Measurements from ENCODE around the gene PCDHA11.

DNA sequence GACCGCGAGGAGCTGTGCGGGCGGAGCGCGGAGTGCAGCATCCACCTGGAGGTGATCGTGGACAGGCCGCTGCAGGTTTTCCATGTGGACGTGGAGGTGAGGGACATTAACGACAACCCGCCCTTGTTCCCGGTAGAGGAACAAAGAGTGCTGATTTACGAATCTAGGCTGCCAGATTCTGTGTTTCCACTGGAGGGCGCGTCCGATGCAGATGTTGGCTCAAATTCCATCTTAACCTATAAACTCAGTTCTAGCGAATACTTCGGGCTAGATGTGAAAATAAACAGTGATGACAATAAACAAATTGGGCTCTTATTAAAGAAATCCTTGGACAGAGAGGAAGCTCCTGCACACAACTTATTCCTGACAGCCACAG is 40.4 kb upstream of the PCDHA11 start:
- TF ChIP-seq, protein P1, sequence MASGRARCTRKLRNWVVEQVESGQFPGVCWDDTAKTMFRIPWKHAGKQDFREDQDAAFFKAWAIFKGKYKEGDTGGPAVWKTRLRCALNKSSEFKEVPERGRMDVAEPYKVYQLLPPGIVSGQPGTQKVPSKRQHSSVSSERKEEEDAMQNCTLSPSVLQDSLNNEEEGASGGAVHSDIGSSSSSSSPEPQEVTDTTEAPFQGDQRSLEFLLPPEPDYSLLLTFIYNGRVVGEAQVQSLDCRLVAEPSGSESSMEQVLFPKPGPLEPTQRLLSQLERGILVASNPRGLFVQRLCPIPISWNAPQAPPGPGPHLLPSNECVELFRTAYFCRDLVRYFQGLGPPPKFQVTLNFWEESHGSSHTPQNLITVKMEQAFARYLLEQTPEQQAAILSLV (CRISPR knock-in tag; IDR thresholded peaks at IDR 0.05; ENCODE audit: borderline replicate concordance) = no peak
- TF ChIP-seq SIX4 (CRISPR knock-in tag; IDR thresholded peaks at IDR 0.05) = no peak
- TF ChIP-seq, protein P2, sequence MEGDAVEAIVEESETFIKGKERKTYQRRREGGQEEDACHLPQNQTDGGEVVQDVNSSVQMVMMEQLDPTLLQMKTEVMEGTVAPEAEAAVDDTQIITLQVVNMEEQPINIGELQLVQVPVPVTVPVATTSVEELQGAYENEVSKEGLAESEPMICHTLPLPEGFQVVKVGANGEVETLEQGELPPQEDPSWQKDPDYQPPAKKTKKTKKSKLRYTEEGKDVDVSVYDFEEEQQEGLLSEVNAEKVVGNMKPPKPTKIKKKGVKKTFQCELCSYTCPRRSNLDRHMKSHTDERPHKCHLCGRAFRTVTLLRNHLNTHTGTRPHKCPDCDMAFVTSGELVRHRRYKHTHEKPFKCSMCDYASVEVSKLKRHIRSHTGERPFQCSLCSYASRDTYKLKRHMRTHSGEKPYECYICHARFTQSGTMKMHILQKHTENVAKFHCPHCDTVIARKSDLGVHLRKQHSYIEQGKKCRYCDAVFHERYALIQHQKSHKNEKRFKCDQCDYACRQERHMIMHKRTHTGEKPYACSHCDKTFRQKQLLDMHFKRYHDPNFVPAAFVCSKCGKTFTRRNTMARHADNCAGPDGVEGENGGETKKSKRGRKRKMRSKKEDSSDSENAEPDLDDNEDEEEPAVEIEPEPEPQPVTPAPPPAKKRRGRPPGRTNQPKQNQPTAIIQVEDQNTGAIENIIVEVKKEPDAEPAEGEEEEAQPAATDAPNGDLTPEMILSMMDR (CRISPR knock-in tag; IDR thresholded peaks at IDR 0.05) = no peak
- no peak for TF ChIP-seq SETDB1 (CRISPR knock-in tag; IDR thresholded peaks at IDR 0.05; ENCODE audit: borderline replicate concordance)
- TF ChIP-seq, protein P3, sequence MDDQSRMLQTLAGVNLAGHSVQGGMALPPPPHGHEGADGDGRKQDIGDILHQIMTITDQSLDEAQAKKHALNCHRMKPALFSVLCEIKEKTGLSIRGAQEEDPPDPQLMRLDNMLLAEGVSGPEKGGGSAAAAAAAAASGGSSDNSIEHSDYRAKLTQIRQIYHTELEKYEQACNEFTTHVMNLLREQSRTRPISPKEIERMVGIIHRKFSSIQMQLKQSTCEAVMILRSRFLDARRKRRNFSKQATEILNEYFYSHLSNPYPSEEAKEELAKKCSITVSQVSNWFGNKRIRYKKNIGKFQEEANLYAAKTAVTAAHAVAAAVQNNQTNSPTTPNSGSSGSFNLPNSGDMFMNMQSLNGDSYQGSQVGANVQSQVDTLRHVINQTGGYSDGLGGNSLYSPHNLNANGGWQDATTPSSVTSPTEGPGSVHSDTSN (CRISPR knock-in tag; IDR thresholded peaks at IDR 0.05; ENCODE audit: borderline replicate concordance) = no peak
- no peak for TF ChIP-seq ZNF224 (CRISPR knock-in tag; IDR thresholded peaks at IDR 0.05)
- no peak for TF ChIP-seq EZH2 (conservative IDR thresholded peaks at IDR 0.05; ENCODE audit: low read depth, low read length)
- no peak for TF ChIP-seq KAT7 (CRISPR knock-in tag; IDR thresholded peaks at IDR 0.05; ENCODE audit: borderline replicate concordance)

Data from HepG2 (cell line).